ENCODE data around the gene THSD4. TPM values are rescaled to one million over a fixed set of nuclear protein-coding genes. Genes with fewer than 3 reads are reported as not detected.

The THSD4 gene
- total and polyA plus RNA-seq, 2 of the 8 experiments (the other 6 are each of a cell fraction or from before 2014, with no cell fraction given) = 2.5 to 6.2 TPM

DNA sequence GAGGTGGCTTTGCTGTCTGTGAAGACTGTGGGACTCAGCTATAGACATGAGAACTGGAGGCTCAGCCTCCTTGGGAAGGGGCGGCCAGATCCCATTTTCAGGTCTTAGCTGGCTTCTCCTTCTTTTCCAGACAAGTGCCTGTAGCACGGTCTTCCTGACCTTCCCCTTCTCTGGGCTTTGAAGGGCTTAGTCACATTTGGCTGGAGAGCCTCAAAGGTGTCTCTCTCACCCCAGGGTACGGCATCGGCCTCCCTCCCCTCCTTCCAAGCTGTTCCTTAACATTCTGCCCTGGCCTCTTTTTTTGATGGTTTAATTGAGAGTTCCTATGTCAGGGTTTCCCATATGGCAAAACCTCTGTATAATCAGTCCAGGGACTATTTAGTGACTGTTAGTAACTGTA is 242.7 kb downstream of the THSD4 start:
- no peak for FAIRE-seq
- H2BK15ac ChIP-seq (ENCODE audit: low read length) = no peak overlapping the region; the same call in 1 of the 2 replicates
- TF ChIP-seq CBX8 (IDR thresholded peaks at IDR 0.05; ENCODE audit: borderline replicate concordance, low read depth, low read length) = no peak
- TF ChIP-seq CEBPB (IDR thresholded peaks at IDR 0.05; ENCODE audit: low read depth, low read length) = no peak
- no peak for TF ChIP-seq BCL11A (IDR thresholded peaks at IDR 0.05; ENCODE audit: low read depth in 2 of 2, low read length in 2 of 2)
- TF ChIP-seq BACH1 (IDR thresholded peaks at IDR 0.05; ENCODE audit: low read length) = no peak
- TF ChIP-seq, protein P1, sequence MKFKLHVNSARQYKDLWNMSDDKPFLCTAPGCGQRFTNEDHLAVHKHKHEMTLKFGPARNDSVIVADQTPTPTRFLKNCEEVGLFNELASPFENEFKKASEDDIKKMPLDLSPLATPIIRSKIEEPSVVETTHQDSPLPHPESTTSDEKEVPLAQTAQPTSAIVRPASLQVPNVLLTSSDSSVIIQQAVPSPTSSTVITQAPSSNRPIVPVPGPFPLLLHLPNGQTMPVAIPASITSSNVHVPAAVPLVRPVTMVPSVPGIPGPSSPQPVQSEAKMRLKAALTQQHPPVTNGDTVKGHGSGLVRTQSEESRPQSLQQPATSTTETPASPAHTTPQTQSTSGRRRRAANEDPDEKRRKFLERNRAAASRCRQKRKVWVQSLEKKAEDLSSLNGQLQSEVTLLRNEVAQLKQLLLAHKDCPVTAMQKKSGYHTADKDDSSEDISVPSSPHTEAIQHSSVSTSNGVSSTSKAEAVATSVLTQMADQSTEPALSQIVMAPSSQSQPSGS (IDR thresholded peaks at IDR 0.05; ENCODE audit: low read length) = no peak
- no peak for TF ChIP-seq POLR2A (IDR thresholded peaks at IDR 0.05; ENCODE audit: control extremely low read depth in 1 of 2, low read depth in 2 of 2, low read length in 2 of 2)
- TF ChIP-seq CBX5 (IDR thresholded peaks at IDR 0.05; ENCODE audit: low read depth, low read length) = no peak
- no peak for TF ChIP-seq RBBP5 (IDR thresholded peaks at IDR 0.05; ENCODE audit: borderline replicate concordance, low read depth, low read length)
- TF ChIP-seq ASH2L (IDR thresholded peaks at IDR 0.05; ENCODE audit: low read length) = no peak
- no peak for TF ChIP-seq EZH2 (IDR thresholded peaks at IDR 0.05; ENCODE audit: low read depth, low read length, severe bottlenecking)
- TF ChIP-seq SP1 (IDR thresholded peaks at IDR 0.05; ENCODE audit: low read depth, low read length) = no peak
- TF ChIP-seq TAF7 (optimal IDR thresholded peaks at IDR 0.05; ENCODE audit: borderline replicate concordance, low read depth, low read length) = no peak
- TF ChIP-seq SRF (IDR thresholded peaks at IDR 0.05; ENCODE audit: low read depth, low read length) = no peak
- no peak for TF ChIP-seq FOSL1 (IDR thresholded peaks at IDR 0.05; ENCODE audit: insufficient read depth, low read depth, low read length)

More for the DNA sequence above, 242.7 kb downstream of the THSD4 start:
- Histone ChIP-seq H3K9me3 (ENCODE audit: insufficient read depth in 2 of 2, low read depth in 1 of 2, low read length in 1 of 2) (no peaks in the 10 kb centered on the region), H3K4ac (replicated peaks; ENCODE audit: insufficient read length, low read depth, low read length) (no peak overlapping the region), H3K14ac (ENCODE audit: insufficient read length) (no peak overlapping the region), H2BK120ac (replicated peaks; ENCODE audit: low read depth, low read length) (peak overlapping the region; percentile 9), H3K27ac (ENCODE audit: low read depth, low read length) (no peak overlapping the region), H2BK20ac (ENCODE audit: low read length) (no peak overlapping the region; the same call in 1 of the 2 replicates), H2BK12ac (ENCODE audit: low read depth, low read length) (no peak overlapping the region), H3K4me3 (ENCODE audit: extremely low read depth in 1 of 4, insufficient read depth in 2 of 4, low read depth in 3 of 4, low read length in 4 of 4) (no peak overlapping the region), H3K4me1 (replicated peaks in 1 of 4; ENCODE audit: control insufficient read depth in 3 of 4, insufficient read depth in 4 of 4, low read length in 3 of 4) (peaks cover 0 to 9% (median 2%) of the 10 kb centered on the region in 4 experiments; a peak in 5 of 7 replicates), H3K4me2 (ENCODE audit: insufficient read depth in 1 of 2, low read depth in 2 of 2, low read length in 2 of 2) (no peak overlapping the region), H3K79me2 (ENCODE audit: control insufficient read depth in 1 of 2, insufficient read depth in 2 of 2, low read length in 2 of 2) (no peaks in the 10 kb centered on the region), H3K79me1 (ENCODE audit: low read depth, low read length) (no peaks in the 10 kb centered on the region), H3K23me2 (ENCODE audit: low read depth, low read length) (no peaks in the 10 kb centered on the region), H4K91ac (replicated peaks; ENCODE audit: insufficient read length, low read length) (no peak overlapping the region), H3K23ac (ENCODE audit: insufficient read length) (no peak overlapping the region), H2AK5ac (ENCODE audit: low read depth, low read length) (no peak overlapping the region), H4K20me1 (replicated peaks in 1 of 2; ENCODE audit: control insufficient read depth in 1 of 2, insufficient read depth in 2 of 2, low read length in 2 of 2) (no peaks in the 10 kb centered on the region), H2AFZ (ENCODE audit: low read length) (no peak overlapping the region), H4K5ac (ENCODE audit: insufficient read length, low read depth, low read length) (no peak overlapping the region), H3K9ac (replicated peaks in 1 of 4; ENCODE audit: extremely low read depth in 1 of 4, low read depth in 3 of 4, low read length in 3 of 4) (no peak overlapping the region), H3K18ac (ENCODE audit: extremely low read depth, low read length) (peak overlapping the region; percentile 63; the same call in 1 of the 2 replicates), H3K27me3 (replicated peaks in 1 of 4; ENCODE audit: control insufficient read depth in 3 of 4, extremely low read depth in 1 of 4, insufficient read depth in 3 of 4, low read length in 3 of 4) (no peaks in the 10 kb centered on the region), H3K56ac (replicated peaks; ENCODE audit: insufficient read length, low read depth, low read length) (no peak overlapping the region), H4K8ac (ENCODE audit: extremely low read depth, insufficient read depth, low read length) (no peak overlapping the region), H2BK5ac (ENCODE audit: low read depth, low read length) (no peak overlapping the region), H3K36me3 (ENCODE audit: control insufficient read depth in 2 of 4, insufficient read depth in 4 of 4, low read length in 3 of 4) (no peaks in the 10 kb centered on the region)
- ChIA-PET POLR2A (ENCODE audit: partially characterized antibody) (no interaction called here), CTCF (ENCODE audit: partially characterized antibody) (no interaction called here)
- WGBS, 2 experiments (ENCODE audit: extremely low coverage in 1 of 2, insufficient coverage in 1 of 2, insufficient read length in 1 of 2, insufficient replicate concordance in 2 of 2, low coverage in 1 of 2, low lambda C conversion rate in 2 of 2, missing lambda C conversion rate in 1 of 2) = 93% methylated on average over 4 of the region's 4 CpGs; no CpG with 5 or more reads in 1 of the 2 experiments
- no peak for DNase-seq (ENCODE audit: low read depth in 1 of 2, low spot score in 2 of 2)

Data from H1 (cell line).